ENCODE measurements around the gene KIF4B.
"Not testable (repeated sequence)": the region's sequence is repeated elsewhere in the genome, so short reads cannot be mapped to it uniquely, and the experiment has no call there.

Gene KIF4B

GRCh38 chr5:155013526-155013925 is at the start of gene KIF4B:
TSS of gene KIF4B (plus strand) at chr5:155013755. CDS start at chr5:155013860, 105 bp downstream.
- no peak for DNase-seq

GRCh38 chr5:154966081-154966841 is 47.3 kb upstream of the KIF4B start:
- no peak for DNase-seq

GRCh38 chr5:154966874-154967273 is 46.7 kb upstream of the KIF4B start:
- no peak for DNase-seq

GRCh38 chr5:154967421-154968024 is 46.0 kb upstream of the KIF4B start:
- no peak for DNase-seq

GRCh38 chr5:154968953-154969352 is 44.6 kb upstream of the KIF4B start:
- DNase-seq = no peak

- no peak for DNase-seq
Measured at GRCh38 chr5:154970759-154971158, 42.8 kb upstream of the KIF4B start.

- DNase-seq = no peak
Measured at GRCh38 chr5:154971501-154971900, 42.1 kb upstream of the KIF4B start.

GRCh38 chr5:154972476-154973080 is 41.0 kb upstream of the KIF4B start:
- DNase-seq = peak in 1 of 2 experiments; percentile 31

- not testable (repeated sequence) for DNase-seq
Measured at GRCh38 chr5:154976082-154976481, 37.5 kb upstream of the KIF4B start.

GRCh38 chr5:154977409-154977808 is 36.1 kb upstream of the KIF4B start:
- DNase-seq = no peak

GRCh38 chr5:154978294-154978693 is 35.3 kb upstream of the KIF4B start:
- DNase-seq = not testable (repeated sequence)

- DNase-seq = peak in 1 of 2 experiments; percentile 55
Measured at GRCh38 chr5:154984946-154985516, 28.5 kb upstream of the KIF4B start.

GRCh38 chr5:154986151-154986550 is 27.4 kb upstream of the KIF4B start:
- no peak for DNase-seq

GRCh38 chr5:154989626-154990025 is 23.9 kb upstream of the KIF4B start:
- no peak for DNase-seq

- DNase-seq = no peak
Measured at GRCh38 chr5:154993461-154993860, 20.1 kb upstream of the KIF4B start.

- no peak for DNase-seq
Measured at GRCh38 chr5:154995679-154996078, 17.9 kb upstream of the KIF4B start.

- no peak for DNase-seq
Measured at GRCh38 chr5:154997746-154998145, 15.8 kb upstream of the KIF4B start.

GRCh38 chr5:154999865-155000264 is 13.7 kb upstream of the KIF4B start:
- DNase-seq = no peak

- DNase-seq = no peak
Measured at GRCh38 chr5:155001523-155001922, 12.0 kb upstream of the KIF4B start.

- not testable (repeated sequence) for DNase-seq
Measured at GRCh38 chr5:155002722-155003121, 10.8 kb upstream of the KIF4B start.

GRCh38 chr5:155004138-155004744 is 9.3 kb upstream of the KIF4B start:
- no peak for DNase-seq

- not testable (repeated sequence) for DNase-seq
Measured at GRCh38 chr5:155006265-155006664, 7.3 kb upstream of the KIF4B start.

- DNase-seq = no peak
Measured at GRCh38 chr5:155008669-155009068, 4.9 kb upstream of the KIF4B start.

All from NCI-H2081 (cell line).